ENCODE data around the gene SELE. TPM values are rescaled to one million over a fixed set of nuclear protein-coding genes. Genes with fewer than 3 reads are reported as not detected.

The SELE gene
- total RNA-seq, 4 donors from 2014 or later, result 0.21 to 6.8 (median 1.9) TPM

DNA sequence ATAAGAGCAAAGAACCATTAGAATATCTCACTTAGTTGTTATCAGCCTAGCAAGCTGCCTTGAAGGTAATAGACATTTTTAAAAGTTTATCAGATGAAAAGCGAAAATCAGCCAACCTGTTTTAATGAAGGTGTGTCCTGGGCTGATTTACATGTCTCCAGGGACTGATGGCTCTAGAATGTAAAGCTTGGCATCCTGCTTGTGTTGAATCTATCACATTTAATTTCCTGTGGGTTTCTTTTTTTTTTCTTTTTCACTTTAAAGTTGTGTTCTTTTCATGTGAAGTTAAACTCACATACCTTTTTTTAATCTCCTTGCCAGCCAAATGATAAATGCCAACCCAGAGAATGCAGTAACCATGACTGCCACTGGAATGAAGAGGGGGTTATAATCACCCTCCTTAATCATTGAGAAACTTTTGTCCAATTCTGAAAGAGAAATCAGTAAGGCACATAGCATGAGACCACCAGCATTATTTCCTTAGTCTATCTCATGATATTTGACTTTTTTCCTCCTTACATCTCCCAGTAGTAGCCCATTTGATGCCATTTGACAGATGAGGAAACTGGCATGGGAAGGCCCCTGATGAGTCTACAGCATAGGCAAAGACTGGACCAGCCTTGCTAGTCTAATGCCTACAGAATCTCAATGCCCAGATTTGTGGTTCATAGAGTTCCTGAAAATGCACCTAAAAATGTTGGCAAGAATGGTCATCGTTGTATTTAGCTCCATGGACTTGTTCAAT lies 32.4 kb downstream of the SELE start:
- Histone ChIP-seq H3K4me1 (no peaks in the 10 kb centered on the region), H3K36me3 (no peaks in the 10 kb centered on the region), H3K27ac (no peak overlapping the region), H3K27me3 (no peaks in the 10 kb centered on the region), H3K9me3 (no peaks in the 10 kb centered on the region), H3K4me3 (no peak overlapping the region)
- WGBS, 2 donors, result 90 to 94% methylated on average over 2 of the region's 2 CpGs
- no peak for TF ChIP-seq POLR2A (IDR thresholded peaks at IDR 0.05)
- TF ChIP-seq, protein P1, sequence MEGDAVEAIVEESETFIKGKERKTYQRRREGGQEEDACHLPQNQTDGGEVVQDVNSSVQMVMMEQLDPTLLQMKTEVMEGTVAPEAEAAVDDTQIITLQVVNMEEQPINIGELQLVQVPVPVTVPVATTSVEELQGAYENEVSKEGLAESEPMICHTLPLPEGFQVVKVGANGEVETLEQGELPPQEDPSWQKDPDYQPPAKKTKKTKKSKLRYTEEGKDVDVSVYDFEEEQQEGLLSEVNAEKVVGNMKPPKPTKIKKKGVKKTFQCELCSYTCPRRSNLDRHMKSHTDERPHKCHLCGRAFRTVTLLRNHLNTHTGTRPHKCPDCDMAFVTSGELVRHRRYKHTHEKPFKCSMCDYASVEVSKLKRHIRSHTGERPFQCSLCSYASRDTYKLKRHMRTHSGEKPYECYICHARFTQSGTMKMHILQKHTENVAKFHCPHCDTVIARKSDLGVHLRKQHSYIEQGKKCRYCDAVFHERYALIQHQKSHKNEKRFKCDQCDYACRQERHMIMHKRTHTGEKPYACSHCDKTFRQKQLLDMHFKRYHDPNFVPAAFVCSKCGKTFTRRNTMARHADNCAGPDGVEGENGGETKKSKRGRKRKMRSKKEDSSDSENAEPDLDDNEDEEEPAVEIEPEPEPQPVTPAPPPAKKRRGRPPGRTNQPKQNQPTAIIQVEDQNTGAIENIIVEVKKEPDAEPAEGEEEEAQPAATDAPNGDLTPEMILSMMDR (IDR thresholded peaks at IDR 0.05), result no peak
- TF ChIP-seq EP300 (IDR thresholded peaks at IDR 0.05), result no peak
- DNase-seq (ENCODE audit: low spot score in 2 of 2), result no peak

GRCh38 chr1:169699707-169700106 lies 34.2 kb downstream of the SELE start:
- Histone ChIP-seq H3K9me3 (no peaks in the 10 kb centered on the region), H3K36me3 (no peaks in the 10 kb centered on the region), H3K4me1 (peaks cover 0 to 4% (median 0%) of the 10 kb centered on the region in 4 donors), H3K4me3 (no peak overlapping the region), H3K27me3 (no peaks in the 10 kb centered on the region), H3K27ac (no peak overlapping the region)
- DNase-seq (ENCODE audit: low spot score in 2 of 2), result no peak
- WGBS, 2 donors, result 60 to 75% methylated on average over 3 of the region's 3 CpGs
- no peak for TF ChIP-seq EP300 (IDR thresholded peaks at IDR 0.05)
- TF ChIP-seq POLR2A (IDR thresholded peaks at IDR 0.05), result no peak
- TF ChIP-seq, protein P1 (IDR thresholded peaks at IDR 0.05), result no peak

- Histone ChIP-seq H3K4me3 (no peak overlapping the region), H3K9me3 (no peaks in the 10 kb centered on the region), H3K4me1 (peaks cover 0 to 9% (median 0%) of the 10 kb centered on the region in 4 donors), H3K36me3 (no peaks in the 10 kb centered on the region), H3K27me3 (no peaks in the 10 kb centered on the region), H3K27ac (no peak overlapping the region)
- 78 to 83% methylated on average over 3 of the region's 3 CpGs for WGBS, 2 donors
- TF ChIP-seq POLR2A (IDR thresholded peaks at IDR 0.05), result no peak
- TF ChIP-seq EP300 (IDR thresholded peaks at IDR 0.05), result no peak
- TF ChIP-seq, protein P1 (IDR thresholded peaks at IDR 0.05), result no peak
- no peak for DNase-seq (ENCODE audit: low spot score in 2 of 2)
Measured at GRCh38 chr1:169698976-169699375, 34.9 kb downstream of the SELE start.

GRCh38 chr1:169697755-169698154 lies 36.1 kb downstream of the SELE start:
- TF ChIP-seq EP300 (IDR thresholded peaks at IDR 0.05), result no peak
- TF ChIP-seq, protein P1 (IDR thresholded peaks at IDR 0.05), result no peak
- TF ChIP-seq POLR2A (IDR thresholded peaks at IDR 0.05), result no peak
- H3K36me3 ChIP-seq, result no peaks in the 10 kb centered on the region
- no peak for DNase-seq (ENCODE audit: low spot score in 2 of 2)
- H3K27me3 ChIP-seq, result no peaks in the 10 kb centered on the region
- no peaks in the 10 kb centered on the region for H3K9me3 ChIP-seq
- no peak overlapping the region for H3K27ac ChIP-seq
- peaks cover 0 to 15% (median 0%) of the 10 kb centered on the region in 4 donors for H3K4me1 ChIP-seq
- WGBS, 2 donors, result 77 to 79% methylated on average over 1 of the region's 1 CpG
- H3K4me3 ChIP-seq, result no peak overlapping the region

- Histone ChIP-seq H3K4me1 (peaks cover 0 to 15% (median 0%) of the 10 kb centered on the region in 4 donors), H3K9me3 (no peaks in the 10 kb centered on the region), H3K27me3 (no peaks in the 10 kb centered on the region), H3K27ac (no peak overlapping the region), H3K36me3 (no peaks in the 10 kb centered on the region), H3K4me3 (no peak overlapping the region)
- TF ChIP-seq, protein P1 (IDR thresholded peaks at IDR 0.05), result no peak
- no peak for TF ChIP-seq POLR2A (IDR thresholded peaks at IDR 0.05)
- no peak for TF ChIP-seq EP300 (IDR thresholded peaks at IDR 0.05)
- DNase-seq (ENCODE audit: low spot score in 2 of 2), result no peak
- 72 to 73% methylated on average over 3 of the region's 3 CpGs for WGBS, 2 donors
Measured at GRCh38 chr1:169696273-169697100, 37.4 kb downstream of the SELE start.
